ENCODE measurements around the gene PTPN14. TPM values are rescaled to one million over a fixed set of nuclear protein-coding genes. Genes with fewer than 3 reads are reported as not detected.
A peak's percentile ranks its signal among the peaks of the same experiment; 100 is the strongest.

Gene PTPN14
- total RNA-seq, 2 donors from 2014 or later: 9.8 to 11.8 TPM

DNA sequence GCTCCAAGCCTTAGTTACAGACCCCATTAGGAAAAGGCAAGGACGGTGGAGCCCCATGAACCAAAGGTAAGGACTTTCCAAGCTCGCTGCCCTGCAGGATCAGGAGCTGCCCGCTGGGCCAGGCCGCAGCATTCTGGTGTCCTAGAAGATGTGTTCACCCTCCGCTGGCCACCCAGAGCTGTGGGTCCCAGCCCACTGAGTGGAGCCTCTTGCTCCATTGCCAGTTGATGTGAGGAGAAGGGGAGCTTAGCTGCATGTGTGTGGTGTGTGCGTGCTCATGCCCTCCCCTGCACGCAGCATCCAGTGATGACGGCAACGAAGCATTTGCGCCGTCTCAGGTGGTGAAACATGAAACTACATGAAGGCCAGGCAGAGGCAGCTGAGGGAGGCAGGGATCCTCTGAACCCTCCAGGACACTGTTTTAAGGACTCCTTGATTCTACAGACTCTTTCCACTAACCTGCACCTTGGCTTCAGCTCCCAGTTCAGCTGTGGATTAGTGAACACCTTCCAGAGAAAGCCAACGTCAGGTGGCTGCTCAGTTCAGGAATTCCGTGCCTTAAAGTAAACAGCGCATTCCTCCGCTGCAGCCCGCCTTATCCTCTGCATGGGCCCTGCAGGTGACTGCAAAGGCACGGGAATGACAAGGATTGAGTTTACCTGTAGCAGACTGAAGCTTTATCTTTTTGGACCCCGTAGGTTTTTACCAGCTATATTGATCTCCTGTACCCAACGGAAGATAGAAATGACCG, 221.8 kb downstream of the PTPN14 start:
- Histone ChIP-seq H3K27ac (no peak overlapping the region), H3K4me1 (no peaks in the 10 kb centered on the region), H3K9ac (ENCODE audit: low read depth in 2 of 2, low read length in 2 of 2) (no peak overlapping the region), H3K4me3 (no peak overlapping the region), H3K36me3 (no peaks in the 10 kb centered on the region), H3K9me3 (no peaks in the 10 kb centered on the region), H3K27me3 (no peaks in the 10 kb centered on the region)
- intact Hi-C loops (cut with DNase I): loop anchor here (2.0 kb wide), 1 partner anchor 69 kb away; no protein-coding TSS in a partner anchor
- TF ChIP-seq, protein P1, sequence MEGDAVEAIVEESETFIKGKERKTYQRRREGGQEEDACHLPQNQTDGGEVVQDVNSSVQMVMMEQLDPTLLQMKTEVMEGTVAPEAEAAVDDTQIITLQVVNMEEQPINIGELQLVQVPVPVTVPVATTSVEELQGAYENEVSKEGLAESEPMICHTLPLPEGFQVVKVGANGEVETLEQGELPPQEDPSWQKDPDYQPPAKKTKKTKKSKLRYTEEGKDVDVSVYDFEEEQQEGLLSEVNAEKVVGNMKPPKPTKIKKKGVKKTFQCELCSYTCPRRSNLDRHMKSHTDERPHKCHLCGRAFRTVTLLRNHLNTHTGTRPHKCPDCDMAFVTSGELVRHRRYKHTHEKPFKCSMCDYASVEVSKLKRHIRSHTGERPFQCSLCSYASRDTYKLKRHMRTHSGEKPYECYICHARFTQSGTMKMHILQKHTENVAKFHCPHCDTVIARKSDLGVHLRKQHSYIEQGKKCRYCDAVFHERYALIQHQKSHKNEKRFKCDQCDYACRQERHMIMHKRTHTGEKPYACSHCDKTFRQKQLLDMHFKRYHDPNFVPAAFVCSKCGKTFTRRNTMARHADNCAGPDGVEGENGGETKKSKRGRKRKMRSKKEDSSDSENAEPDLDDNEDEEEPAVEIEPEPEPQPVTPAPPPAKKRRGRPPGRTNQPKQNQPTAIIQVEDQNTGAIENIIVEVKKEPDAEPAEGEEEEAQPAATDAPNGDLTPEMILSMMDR (IDR thresholded peaks at IDR 0.05): no peak
- DNase-seq: no peak

GRCh38 chr1:214328770-214329469, 222.5 kb downstream of the PTPN14 start:
- intact Hi-C loops (cut with DNase I): loop anchor here (2.0 kb wide), 1 partner anchor 68 kb away; no protein-coding TSS in a partner anchor
- no peak overlapping the region for H3K4me3 ChIP-seq
- no peaks in the 10 kb centered on the region for H3K9me3 ChIP-seq
- no peak overlapping the region for H3K27ac ChIP-seq
- H3K4me1 ChIP-seq: no peaks in the 10 kb centered on the region
- TF ChIP-seq, protein P1 (IDR thresholded peaks at IDR 0.05): peak; percentile 84
- no peak overlapping the region for H3K9ac ChIP-seq (ENCODE audit: low read depth in 2 of 2, low read length in 2 of 2)
- peak; percentile 77 for DNase-seq
- no peaks in the 10 kb centered on the region for H3K27me3 ChIP-seq
- H3K36me3 ChIP-seq: no peaks in the 10 kb centered on the region

GRCh38 chr1:214327514-214327913, 223.9 kb downstream of the PTPN14 start:
- intact Hi-C loops (cut with DNase I): loop anchor here (2.0 kb wide), 1 partner anchor 115 kb away; no protein-coding TSS in a partner anchor

DNA sequence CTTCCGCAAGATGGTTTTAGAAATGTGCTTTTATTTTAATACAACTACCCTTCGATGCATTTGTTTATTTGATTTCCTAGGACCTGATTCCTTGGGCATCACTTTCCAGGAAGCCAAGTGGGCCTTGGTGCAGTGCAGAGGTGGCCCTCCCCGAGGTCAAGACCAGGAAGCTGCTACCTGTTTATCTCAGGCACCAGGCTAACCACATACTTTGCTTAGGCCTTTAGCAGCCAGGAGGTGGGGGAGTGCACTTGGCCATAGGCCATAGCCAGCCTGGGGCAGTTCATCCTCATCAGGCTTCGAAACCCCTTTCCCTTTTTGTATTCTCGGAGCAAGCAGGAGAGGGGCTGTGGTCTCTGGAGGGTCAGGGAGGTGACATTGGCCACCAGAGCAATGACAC, 225.0 kb downstream of the PTPN14 start:
- Histone ChIP-seq H3K36me3 (no peaks in the 10 kb centered on the region), H3K9me3 (no peaks in the 10 kb centered on the region), H3K27me3 (no peaks in the 10 kb centered on the region), H3K27ac (no peak overlapping the region), H3K4me1 (no peaks in the 10 kb centered on the region), H3K4me3 (no peak overlapping the region), H3K9ac (ENCODE audit: low read depth in 2 of 2, low read length in 2 of 2) (no peak overlapping the region)
- intact Hi-C loops (cut with DNase I): loop anchor here (2.0 kb wide), 1 partner anchor 114 kb away; no protein-coding TSS in a partner anchor
- TF ChIP-seq, protein P1 (IDR thresholded peaks at IDR 0.05): no peak
- no peak for DNase-seq

More at GRCh38 chr1:214327514-214327913, 223.9 kb downstream of the PTPN14 start:
- H3K9me3 ChIP-seq: no peaks in the 10 kb centered on the region
- no peaks in the 10 kb centered on the region for H3K36me3 ChIP-seq
- H3K9ac ChIP-seq (ENCODE audit: low read depth in 2 of 2, low read length in 2 of 2): no peak overlapping the region
- TF ChIP-seq, protein P1 (IDR thresholded peaks at IDR 0.05): no peak
- H3K4me3 ChIP-seq: no peak overlapping the region
- H3K27me3 ChIP-seq: no peaks in the 10 kb centered on the region
- no peak for DNase-seq
- no peak overlapping the region for H3K27ac ChIP-seq
- no peaks in the 10 kb centered on the region for H3K4me1 ChIP-seq

DNA sequence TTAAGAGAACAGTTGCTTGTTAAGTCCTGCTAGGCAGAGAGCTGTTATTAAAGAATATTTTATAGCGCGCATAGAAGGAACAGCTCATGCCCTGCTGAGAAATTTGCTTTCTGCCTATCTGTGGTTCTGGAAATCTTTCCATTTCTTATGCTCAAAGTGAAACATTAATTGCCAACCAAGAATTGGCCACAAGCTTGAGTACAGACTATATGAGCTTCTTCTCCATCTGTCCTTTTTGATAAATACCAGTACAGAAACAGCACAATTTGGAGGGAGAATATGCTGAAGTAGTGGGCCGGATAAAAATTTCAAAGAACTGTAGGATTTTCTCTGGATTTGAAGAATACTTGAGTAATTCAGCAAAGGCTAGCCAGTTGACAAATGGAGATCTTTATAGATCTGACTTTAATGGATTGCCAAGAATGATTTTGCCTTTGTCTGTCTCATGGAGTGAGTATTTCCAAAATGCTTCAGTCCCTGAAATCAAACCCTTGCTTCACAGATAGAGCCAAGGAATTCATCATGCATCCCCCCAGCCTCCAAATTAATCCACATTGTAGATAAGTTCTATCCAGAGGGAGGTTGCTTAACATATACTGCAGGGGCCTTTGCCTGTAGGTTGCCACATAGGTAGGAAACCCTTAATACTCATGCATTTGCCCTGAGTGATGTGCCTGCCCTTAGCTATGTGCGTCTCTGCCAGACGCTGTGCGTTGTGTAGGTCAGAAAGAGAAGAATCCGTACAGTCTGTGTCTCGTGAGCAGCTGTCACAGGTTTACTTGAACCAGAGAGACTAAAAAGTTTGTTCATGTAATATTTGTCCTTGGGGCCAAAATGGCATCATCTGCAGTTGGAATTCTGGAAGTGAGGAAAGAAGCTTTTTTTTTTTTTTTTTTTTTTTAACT, 226.3 kb downstream of the PTPN14 start:
- Histone ChIP-seq H3K4me1 (no peaks in the 10 kb centered on the region), H3K9me3 (no peaks in the 10 kb centered on the region), H3K4me3 (no peak overlapping the region), H3K9ac (ENCODE audit: low read depth in 2 of 2, low read length in 2 of 2) (no peak overlapping the region), H3K36me3 (no peaks in the 10 kb centered on the region), H3K27ac (no peak overlapping the region), H3K27me3 (no peaks in the 10 kb centered on the region)
- intact Hi-C loops (cut with DNase I): no loop called here
- DNase-seq: no peak
- TF ChIP-seq, protein P1 (IDR thresholded peaks at IDR 0.05): no peak
